GM12891 (cell line): Measurements from ENCODE around the gene LRRC39.

ENCODE experiments used
- POLR2A ChIP-seq: IDR thresholded peaks from 2 replicates; pipeline ENCODE4 v1.6.1; 2011; ENCODE audit warnings: low read depth, low read length, control low read depth
- POLR2AphosphoS5 ChIP-seq: IDR thresholded peaks from 2 replicates; pipeline ENCODE4 v1.6.1; 2011; ENCODE audit warnings: low read depth, low read length, control low read depth

DNA sequence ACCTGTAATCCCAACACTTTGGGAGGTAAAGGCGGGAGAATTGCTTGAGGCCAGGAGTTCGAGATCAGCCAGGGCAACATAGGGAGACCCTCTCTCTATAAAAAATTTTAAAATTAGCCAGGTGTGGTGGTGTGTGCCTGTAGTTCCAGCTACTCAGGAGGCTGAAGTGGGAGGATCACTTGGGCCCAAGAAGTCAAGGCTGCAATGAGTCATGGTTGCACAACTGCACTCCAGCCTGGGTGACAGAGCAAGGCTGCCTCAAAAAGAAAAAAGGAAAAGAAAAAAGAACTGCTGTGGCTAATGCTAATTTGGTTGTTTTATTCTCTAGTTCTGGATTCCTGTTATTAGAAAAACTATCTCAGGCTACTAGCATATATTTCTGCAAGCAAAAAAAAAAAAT lies 41.8 kb upstream of the LRRC39 start:
- TF ChIP-seq POLR2A: no peak
- no peak for TF ChIP-seq POLR2AphosphoS5
